Natural killer cell (primary cell): ENCODE data around the gene BCL2L12. TPM values are rescaled to one million over a fixed set of nuclear protein-coding genes. Genes with fewer than 3 reads are reported as not detected.
A peak's percentile ranks its signal among the peaks of the same experiment; 100 is the strongest.

Experiments
- ATAC-seq, 3 donors: fragments of 150-1000 bp in 2 of 3; fragments of 200-7000 bp in 1 of 3; cut with Tn5 transposase; 1 replicate in 1 of 3; 2 replicates in 2 of 3; pipeline ENCODE4 v1.10.0; 2021; ENCODE audit warnings: mild to moderate bottlenecking in 2 of 3, moderate library complexity in 2 of 3
- DNase-seq, 2 donors: peaks; one replicate each; pipeline versions ENCODE4 v3.0.0 to v3.0.0-alpha.2; 2013 to 2021; ENCODE audit warnings: mixed read lengths in 1 of 2
- H3K27ac ChIP-seq: one replicate; pipeline ENCODE4 v1.5.1; 2013; ENCODE audit warnings: mild to moderate bottlenecking, low read length
- H3K27me3 ChIP-seq: one replicate; pipeline ENCODE4 v1.6.1; 2013; ENCODE audit warnings: low read length; ENCODE audit not compliant: control insufficient read depth, insufficient read depth
- H3K36me3 ChIP-seq: one replicate; pipeline ENCODE4 v1.6.1; 2013; ENCODE audit warnings: low read length; ENCODE audit not compliant: control insufficient read depth, insufficient read depth
- H3K4me1 ChIP-seq: one replicate; pipeline ENCODE4 v1.6.1; 2013; ENCODE audit warnings: low read length; ENCODE audit not compliant: control insufficient read depth, insufficient read depth
- H3K4me3 ChIP-seq: one replicate; pipeline ENCODE4 v1.5.1; 2013; ENCODE audit warnings: low read length
- H3K9me3 ChIP-seq: one replicate; pipeline ENCODE4 v1.6.1; 2013; ENCODE audit warnings: low read length; ENCODE audit not compliant: control insufficient read depth, insufficient read depth
- H3K27ac Mint-ChIP-seq, 2 donors: one replicate each; pipeline ENCODE4 v1.8.0; 2022; ENCODE audit warnings: mild to moderate bottlenecking in 2 of 2, mixed read lengths in 2 of 2, moderate library complexity in 1 of 2
- H3K27me3 Mint-ChIP-seq, 2 donors: one replicate each; pipeline ENCODE4 v1.8.0; 2022; ENCODE audit warnings: low read depth in 2 of 2, mixed read lengths in 2 of 2
- H3K36me3 Mint-ChIP-seq: one replicate; pipeline ENCODE4 v1.8.0; 2022; ENCODE audit warnings: mixed read lengths
- H3K4me1 Mint-ChIP-seq, 2 donors: one replicate each; pipeline ENCODE4 v1.8.0; 2022; ENCODE audit warnings: mixed read lengths in 2 of 2
- H3K4me3 Mint-ChIP-seq: one replicate; pipeline ENCODE4 v1.8.0; 2022; ENCODE audit warnings: mild to moderate bottlenecking, moderate library complexity, mixed read lengths
- H3K9me3 Mint-ChIP-seq, 2 donors: one replicate each; pipeline ENCODE4 v1.8.0; 2022; ENCODE audit warnings: mixed read lengths in 2 of 2
- CTCF ChIP-seq: fragments of 200-600 bp; IDR thresholded peaks from one replicate; pipeline ENCODE4 v1.8.0; 2022; ENCODE audit warnings: antibody characterized with exemption
- WGBS: methylation state at CpG from one replicate; pipeline ENCODE4 v1.1.7; 2013; ENCODE audit warnings: missing lambda C conversion rate; ENCODE audit not compliant: insufficient coverage; 5-methylcytosine and 5-hydroxymethylcytosine counted together
- intact Hi-C: fragments of 100-400 bp; cut with micrococcal nuclease; formaldehyde crosslinking; loops from one replicate; pipeline ENCODE4 v1.14.2; 2022
- total RNA-seq, 4 donors: library from RNA; stranded (reverse); fragments of 120-200 nt in 1 of 4; gene quantifications; one replicate each; pipeline versions ENCODE4 v1.2.3 to v1.2.4, GENCODE V29; 2013 to 2022

BCL2L12 gene
- total RNA-seq, 3 donors from 2014 or later (not counting 1 experiment from before 2014, with no cell fraction given), result 15.6 to 34.6 (median 22.3) TPM

- H3K4me3 Mint-ChIP-seq, result peak within 1 kb of the TSS; percentile 99
- ATAC-seq (peak; percentile 0 to 20 (median 6)), DNase-seq (peak; percentile 59 to 73)
- peak within 1 kb of the TSS; percentile 93 for H3K27ac ChIP-seq
- H3K4me1 ChIP-seq, result peaks cover 41% of the 10 kb centered on the region
- no peaks in the 10 kb centered on the region for H3K27me3 Mint-ChIP-seq
- H3K36me3 Mint-ChIP-seq, result no peaks in the 10 kb centered on the region
- H3K4me3 ChIP-seq, result peak within 1 kb of the TSS; percentile 87
- H3K4me1 Mint-ChIP-seq, result peaks cover 25 to 50% of the 10 kb centered on the region in 2 donors
- no peak for TF ChIP-seq CTCF
- intact Hi-C loops, result loop anchor here (1.0 to 5.0 kb wide), 3 partner anchors 37 to 190 kb away; partner anchors contain the start of genes PNKP, RPS11 and RRAS
- peak within 1 kb of the TSS; percentile 98 to 99 for H3K27ac Mint-ChIP-seq
- no peaks in the 10 kb centered on the region for H3K9me3 ChIP-seq
- H3K36me3 ChIP-seq, result peaks cover 13% of the 10 kb centered on the region
- under 1% methylated on average over 49 of the region's 57 CpGs for WGBS
- no peaks in the 10 kb centered on the region for H3K9me3 Mint-ChIP-seq
- H3K27me3 ChIP-seq, result no peaks in the 10 kb centered on the region
These were observed 11.6 kb downstream of the BCL2L12 start, which contains the start of gene PRMT1 for GRCh38 chr19:49677231-49677900. TSS of gene PRMT1 (plus strand) at chr19:49677271. CDS start at chr19:49677281, 10 bp downstream.

- peak; percentile 14 to 17 (median 16) for ATAC-seq
- H3K36me3 Mint-ChIP-seq, result no peaks in the 10 kb centered on the region
- peak; percentile 63 for TF ChIP-seq CTCF
- peak overlapping the region; percentile 86 for H3K4me3 Mint-ChIP-seq
- no peaks in the 10 kb centered on the region for H3K9me3 ChIP-seq
- peaks cover 39% of the 10 kb centered on the region for H3K4me1 ChIP-seq
- H3K4me1 Mint-ChIP-seq, result peaks cover 25 to 47% of the 10 kb centered on the region in 2 donors
- no peaks in the 10 kb centered on the region for H3K27me3 Mint-ChIP-seq
- WGBS, result 6% methylated on average over 15 of the region's 21 CpGs
- H3K36me3 ChIP-seq, result peaks cover 15% of the 10 kb centered on the region
- H3K4me3 ChIP-seq, result peak overlapping the region; percentile 87
- peak; percentile 72 to 92 for DNase-seq
- intact Hi-C loops, result loop anchor here (1.0 to 5.0 kb wide), 5 partner anchors 38 to 285 kb away; partner anchors contain the start of genes PNKP, PRR12, RPS11 and RRAS
- no peaks in the 10 kb centered on the region for H3K9me3 Mint-ChIP-seq
- H3K27ac ChIP-seq, result peak overlapping the region; percentile 93
- H3K27ac Mint-ChIP-seq, result peak overlapping the region; percentile 98 to 99
- no peaks in the 10 kb centered on the region for H3K27me3 ChIP-seq
These were observed 12.4 kb downstream of the BCL2L12 start for GRCh38 chr19:49677901-49678674.

GRCh38 chr19:49678985-49679770, 13.4 kb downstream of the BCL2L12 start:
- Mint-ChIP-seq H3K4me3 (no peak overlapping the region), H3K27me3 (no peaks in the 10 kb centered on the region), H3K4me1 (peaks cover 25 to 43% of the 10 kb centered on the region in 2 donors), H3K9me3 (no peaks in the 10 kb centered on the region), H3K36me3 (no peaks in the 10 kb centered on the region), H3K27ac (peak overlapping the region; percentile 98 to 99)
- no peak for TF ChIP-seq CTCF
- Histone ChIP-seq H3K9me3 (no peaks in the 10 kb centered on the region), H3K4me1 (peaks cover 39% of the 10 kb centered on the region), H3K27ac (no peak overlapping the region), H3K36me3 (peaks cover 21% of the 10 kb centered on the region), H3K4me3 (no peak overlapping the region), H3K27me3 (no peaks in the 10 kb centered on the region)
- DNase-seq, result peak in 1 of 2 donors; percentile 42
- intact Hi-C loops, result loop anchor here (2.0 to 5.0 kb wide), 3 partner anchors 88 to 286 kb away; partner anchors contain the start of genes PNKP and PRR12
- no peak for ATAC-seq
- 73% methylated on average over 11 of the region's 12 CpGs for WGBS
